ENCODE results near the gene ZNF683.

The ZNF683 gene

DNA sequence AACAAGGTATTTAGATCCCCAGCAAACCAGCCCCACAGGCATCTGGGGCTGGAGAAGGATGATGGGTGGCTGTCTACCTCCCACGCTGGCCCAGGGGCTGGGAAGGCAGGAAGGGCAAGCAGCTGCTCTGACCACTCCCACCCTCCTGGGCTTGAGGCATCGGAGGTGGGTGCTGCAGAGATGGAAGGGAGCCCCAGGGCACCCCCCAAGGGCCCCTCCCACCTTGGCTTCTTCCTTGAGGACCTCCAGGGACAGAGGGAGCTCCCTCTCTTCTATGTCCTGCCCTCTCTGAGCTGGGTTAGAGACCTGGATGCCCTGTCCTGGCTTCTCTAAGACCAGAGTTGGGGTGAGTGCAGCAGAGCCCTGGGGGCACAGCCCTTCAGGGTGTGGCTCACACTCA lies 51.7 kb downstream of the ZNF683 start:
- Histone ChIP-seq H3K27ac (ENCODE audit: low read depth, low read length) (peak overlapping the region; percentile 93), H3F3A (ENCODE audit: insufficient read depth) (peaks cover 49% of the 10 kb centered on the region), H3K9me3 (ENCODE audit: insufficient read depth, low read length) (no peaks in the 10 kb centered on the region), H3K79me2 (ENCODE audit: insufficient read depth, low read length) (peaks cover 20% of the 10 kb centered on the region), H3K9ac (ENCODE audit: low read length) (peak overlapping the region; percentile 10; the same call in 1 of the 2 replicates), H3K9me2 (replicated peaks; ENCODE audit: insufficient read depth, low read length) (no peaks in the 10 kb centered on the region), H4K20me1 (ENCODE audit: low read depth, low read length) (no peaks in the 10 kb centered on the region), H2AFZ (ENCODE audit: low read depth, low read length, severe bottlenecking) (no peak overlapping the region), H3K4me3 (ENCODE audit: insufficient read depth, low read length, poor library complexity, severe bottlenecking) (no peak overlapping the region), H3K36me3 (ENCODE audit: low read length) (peaks cover 4% of the 10 kb centered on the region; the same call in 1 of the 2 replicates), H3K4me2 (ENCODE audit: low read depth, low read length, poor library complexity, severe bottlenecking) (peak overlapping the region; percentile 22), H3K27me3 (ENCODE audit: low read length) (no peaks in the 10 kb centered on the region)
- TF ChIP-seq, protein P1, sequence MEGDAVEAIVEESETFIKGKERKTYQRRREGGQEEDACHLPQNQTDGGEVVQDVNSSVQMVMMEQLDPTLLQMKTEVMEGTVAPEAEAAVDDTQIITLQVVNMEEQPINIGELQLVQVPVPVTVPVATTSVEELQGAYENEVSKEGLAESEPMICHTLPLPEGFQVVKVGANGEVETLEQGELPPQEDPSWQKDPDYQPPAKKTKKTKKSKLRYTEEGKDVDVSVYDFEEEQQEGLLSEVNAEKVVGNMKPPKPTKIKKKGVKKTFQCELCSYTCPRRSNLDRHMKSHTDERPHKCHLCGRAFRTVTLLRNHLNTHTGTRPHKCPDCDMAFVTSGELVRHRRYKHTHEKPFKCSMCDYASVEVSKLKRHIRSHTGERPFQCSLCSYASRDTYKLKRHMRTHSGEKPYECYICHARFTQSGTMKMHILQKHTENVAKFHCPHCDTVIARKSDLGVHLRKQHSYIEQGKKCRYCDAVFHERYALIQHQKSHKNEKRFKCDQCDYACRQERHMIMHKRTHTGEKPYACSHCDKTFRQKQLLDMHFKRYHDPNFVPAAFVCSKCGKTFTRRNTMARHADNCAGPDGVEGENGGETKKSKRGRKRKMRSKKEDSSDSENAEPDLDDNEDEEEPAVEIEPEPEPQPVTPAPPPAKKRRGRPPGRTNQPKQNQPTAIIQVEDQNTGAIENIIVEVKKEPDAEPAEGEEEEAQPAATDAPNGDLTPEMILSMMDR (IDR thresholded peaks at IDR 0.05; ENCODE audit: insufficient read depth, low read length, poor library complexity, severe bottlenecking) = no peak
- no peak for TF ChIP-seq EZH2phosphoT487 (conservative IDR thresholded peaks at IDR 0.05; ENCODE audit: low read length)

- Histone ChIP-seq H3K4me2 (ENCODE audit: low read depth, low read length, poor library complexity, severe bottlenecking) (peak overlapping the region; percentile 84), H3K79me2 (ENCODE audit: insufficient read depth, low read length) (peaks cover 20% of the 10 kb centered on the region), H3K4me3 (ENCODE audit: insufficient read depth, low read length, poor library complexity, severe bottlenecking) (peak overlapping the region; percentile 73), H4K20me1 (ENCODE audit: low read depth, low read length) (no peaks in the 10 kb centered on the region), H3K36me3 (ENCODE audit: low read length) (peaks cover 4% of the 10 kb centered on the region; the same call in 1 of the 2 replicates), H3K9me2 (replicated peaks; ENCODE audit: insufficient read depth, low read length) (no peaks in the 10 kb centered on the region), H2AFZ (ENCODE audit: low read depth, low read length, severe bottlenecking) (no peak overlapping the region), H3K27me3 (ENCODE audit: low read length) (no peaks in the 10 kb centered on the region), H3F3A (ENCODE audit: insufficient read depth) (peaks cover 50% of the 10 kb centered on the region), H3K9me3 (ENCODE audit: insufficient read depth, low read length) (no peaks in the 10 kb centered on the region), H3K9ac (ENCODE audit: low read length) (peak overlapping the region; percentile 89), H3K27ac (ENCODE audit: low read depth, low read length) (peak overlapping the region; percentile 93)
- TF ChIP-seq, protein P1 (IDR thresholded peaks at IDR 0.05; ENCODE audit: insufficient read depth, low read length, poor library complexity, severe bottlenecking) = no peak
- no peak for TF ChIP-seq EZH2phosphoT487 (conservative IDR thresholded peaks at IDR 0.05; ENCODE audit: low read length)
These were observed 54.0 kb downstream of the ZNF683 start for GRCh38 chr1:26318338-26319064.

DNA sequence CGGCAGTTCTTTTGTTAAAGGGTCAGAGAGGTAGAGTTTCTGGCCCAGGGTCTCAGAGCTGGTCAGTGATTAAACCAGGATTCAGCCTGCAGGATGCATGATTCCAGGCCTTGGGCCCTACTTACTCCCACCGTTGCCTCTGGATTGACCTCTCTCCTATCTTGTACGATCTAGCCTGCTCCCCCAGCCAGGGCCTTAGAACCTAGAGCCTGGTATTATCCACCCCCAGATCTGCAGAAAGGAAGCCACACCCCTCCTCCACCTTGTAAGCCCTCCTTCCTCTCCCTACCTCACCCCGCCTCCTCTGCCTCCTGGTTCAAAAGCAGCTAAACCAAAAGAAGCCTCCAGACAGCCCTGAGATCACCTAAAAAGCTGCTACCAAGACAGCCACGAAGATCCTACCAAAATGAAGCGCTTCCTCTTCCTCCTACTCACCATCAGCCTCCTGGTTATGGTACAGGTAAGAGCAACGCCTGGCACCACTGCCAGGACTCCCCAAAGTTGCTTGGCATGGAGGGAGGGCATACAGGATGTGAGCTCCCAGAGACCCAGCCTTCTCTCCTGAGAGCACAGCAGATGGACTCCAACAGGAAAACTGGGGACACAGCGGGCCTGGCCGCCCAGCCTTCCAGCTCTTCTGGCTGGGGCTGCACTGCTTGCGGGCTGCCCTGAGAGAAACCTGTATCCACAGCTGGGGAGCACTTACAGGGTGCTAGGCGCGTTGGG lies 54.8 kb downstream of the ZNF683 start, which contains the start of gene CD52:
TSS of gene CD52 (plus strand) at position 347 of the 726 bp plus-strand sequence. CDS start at position 407, 60 bp downstream.
- no peaks in the 10 kb centered on the region for H3K9me3 ChIP-seq (ENCODE audit: insufficient read depth, low read length)
- no peaks in the 10 kb centered on the region for H4K20me1 ChIP-seq (ENCODE audit: low read depth, low read length)
- H3K27ac ChIP-seq (ENCODE audit: low read depth, low read length) = peak within 1 kb of the TSS; percentile 93
- peak within 1 kb of the TSS; percentile 73 for H3K4me3 ChIP-seq (ENCODE audit: insufficient read depth, low read length, poor library complexity, severe bottlenecking)
- peak within 1 kb of the TSS; percentile 84 for H3K4me2 ChIP-seq (ENCODE audit: low read depth, low read length, poor library complexity, severe bottlenecking)
- H3K9ac ChIP-seq (ENCODE audit: low read length) = peak within 1 kb of the TSS; percentile 89
- no peaks in the 10 kb centered on the region for H3K27me3 ChIP-seq (ENCODE audit: low read length)
- H3F3A ChIP-seq (ENCODE audit: insufficient read depth) = peaks cover 50% of the 10 kb centered on the region
- no peaks in the 10 kb centered on the region for H3K9me2 ChIP-seq (replicated peaks; ENCODE audit: insufficient read depth, low read length)
- no peak within 1 kb of the TSS for H2AFZ ChIP-seq (ENCODE audit: low read depth, low read length, severe bottlenecking)
- TF ChIP-seq EZH2phosphoT487 (conservative IDR thresholded peaks at IDR 0.05; ENCODE audit: low read length) = no peak
- TF ChIP-seq, protein P1 (IDR thresholded peaks at IDR 0.05; ENCODE audit: insufficient read depth, low read length, poor library complexity, severe bottlenecking) = no peak
- peaks cover 20% of the 10 kb centered on the region for H3K79me2 ChIP-seq (ENCODE audit: insufficient read depth, low read length)
- peaks cover 4% of the 10 kb centered on the region; the same call in 1 of the 2 replicates for H3K36me3 ChIP-seq (ENCODE audit: low read length)
